ENCODE data around the gene OVCA2. TPM values are rescaled to one million over a fixed set of nuclear protein-coding genes. Genes with fewer than 3 reads are reported as not detected.

OVCA2 gene
- total and polyA plus RNA-seq, 2 experiments from 2014 or later: 66.1 to 92.0 TPM

- TF ChIP-seq EZH2 (IDR thresholded peaks at IDR 0.05; ENCODE audit: insufficient read depth, poor library complexity, severe bottlenecking) (peak; percentile 83), EZH2phosphoT487 (IDR thresholded peaks at IDR 0.05; ENCODE audit: insufficient read depth, low read depth) (0 out of 2 replicates have a peak, but pooled peaks have one; percentile 46)
- Histone ChIP-seq H3K36me3 (ENCODE audit: low read depth) (no peaks in the 10 kb centered on the region), H3K4me1 (ENCODE audit: insufficient read depth) (peaks cover under 1% of the 10 kb centered on the region; the same call in 1 of the 2 replicates), H3K9me2 (ENCODE audit: insufficient read depth) (no peaks in the 10 kb centered on the region), H3F3A (ENCODE audit: insufficient read depth) (no peaks in the 10 kb centered on the region), H3K27me3 (replicated peaks; ENCODE audit: insufficient read depth) (no peaks in the 10 kb centered on the region; the same call in 1 of the 2 replicates), H3K9ac (peak overlapping the region; percentile 2; the same call in 1 of the 2 replicates), H3K79me2 (ENCODE audit: insufficient read depth) (peaks cover 1% of the 10 kb centered on the region), H3K4me2 (ENCODE audit: unreplicated experiment) (peak overlapping the region; percentile 72), H3K27ac (no peak overlapping the region), H3K4me3 (peak overlapping the region; percentile 65), H2AFZ (peak overlapping the region; percentile 73), H3K9me3 (ENCODE audit: low read depth) (no peaks in the 10 kb centered on the region), H4K20me1 (ENCODE audit: insufficient read depth) (no peaks in the 10 kb centered on the region)
- peak; percentile 80 for DNase-seq
- 1 to 2% methylated on average over 45 to 53 of the region's 55 CpGs for whole genome bisulfite sequencing, 2 experiments (ENCODE audit: low coverage in 1 of 2, low lambda C conversion rate in 2 of 2, missing lambda C conversion rate in 2 of 2)
- in situ Hi-C loops (cut with MboI): loop anchor here (5.0 kb wide), 1 partner anchor 118 kb away; no protein-coding TSS in a partner anchor
Observed at GRCh38 chr17:2025622-2026309, 16.1 kb upstream of the OVCA2 start.

DNA sequence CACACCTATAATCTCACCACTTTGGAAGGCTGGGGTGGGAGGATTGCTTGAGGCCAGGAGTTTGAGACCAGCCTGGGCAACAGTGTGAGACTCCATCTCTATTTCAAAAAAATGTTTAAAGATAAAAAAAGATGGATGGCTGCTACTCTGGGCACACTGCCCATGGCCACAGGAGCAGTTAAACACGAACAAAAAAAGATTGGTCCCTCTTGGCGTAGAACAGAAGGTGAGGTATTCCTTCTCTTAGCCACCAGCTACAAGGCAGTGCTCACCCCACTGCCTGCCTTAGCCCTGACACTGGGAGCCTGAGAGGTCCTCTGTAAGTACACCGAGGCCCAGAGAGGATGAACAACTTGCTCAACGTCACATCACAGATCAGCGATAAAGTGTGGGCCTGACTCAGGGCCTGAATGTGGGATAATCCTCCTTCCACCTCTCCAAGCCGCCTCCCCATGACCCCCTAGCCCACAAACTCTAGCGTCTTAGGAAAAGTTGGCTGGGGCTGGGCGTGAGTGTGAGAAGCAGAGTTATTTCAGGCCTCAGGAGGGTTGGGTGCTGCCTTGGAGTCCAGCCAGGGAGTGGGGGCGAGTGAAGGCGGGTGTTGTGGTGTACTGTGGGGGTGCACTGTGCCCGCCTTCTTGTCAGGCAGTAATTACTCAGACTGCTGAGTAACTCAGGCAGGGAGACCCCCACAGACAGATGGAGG, 14.1 kb upstream of the OVCA2 start:
- TF ChIP-seq EZH2 (IDR thresholded peaks at IDR 0.05; ENCODE audit: insufficient read depth, poor library complexity, severe bottlenecking) (no peak), EZH2phosphoT487 (IDR thresholded peaks at IDR 0.05; ENCODE audit: insufficient read depth, low read depth) (no peak)
- in situ Hi-C loops (cut with MboI): loop anchor here (5.0 kb wide), 1 partner anchor 120 kb away; no protein-coding TSS in a partner anchor

DNA sequence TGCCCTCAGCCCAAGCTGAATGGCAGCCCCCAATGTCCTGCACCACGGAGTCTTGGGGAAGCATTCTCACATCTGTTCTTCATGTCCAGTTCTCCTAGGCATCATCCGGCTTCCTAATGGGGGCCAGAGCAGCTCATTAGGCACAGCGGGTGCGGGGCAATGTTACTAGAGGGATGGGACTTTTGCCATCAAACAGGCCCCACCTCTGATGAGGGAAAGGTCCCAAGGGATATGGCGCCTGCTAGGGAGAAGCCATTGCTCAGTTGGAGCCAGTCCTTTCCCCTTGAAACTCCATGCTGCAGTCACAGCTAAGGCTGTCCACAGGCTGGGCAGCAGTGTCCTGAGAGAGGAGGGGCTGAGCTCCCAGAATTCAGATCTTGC, 13.6 kb upstream of the OVCA2 start:
- peaks cover 19% of the 10 kb centered on the region for H3K79me2 ChIP-seq (ENCODE audit: insufficient read depth)
- no peaks in the 10 kb centered on the region for H3K36me3 ChIP-seq (ENCODE audit: low read depth)
- no peak overlapping the region for H3K4me2 ChIP-seq (ENCODE audit: unreplicated experiment)
- H3K4me3 ChIP-seq: no peak overlapping the region
- TF ChIP-seq EZH2 (IDR thresholded peaks at IDR 0.05; ENCODE audit: insufficient read depth, poor library complexity, severe bottlenecking): no peak
- TF ChIP-seq EZH2phosphoT487 (IDR thresholded peaks at IDR 0.05; ENCODE audit: insufficient read depth, low read depth): no peak
- WGBS, 2 experiments (ENCODE audit: low coverage in 1 of 2, low lambda C conversion rate in 2 of 2, missing lambda C conversion rate in 2 of 2): 58 to 65% methylated on average over 5 of the region's 5 CpGs
- no peaks in the 10 kb centered on the region for H4K20me1 ChIP-seq (ENCODE audit: insufficient read depth)
- no peak overlapping the region for H3K9ac ChIP-seq
- DNase-seq: no peak
- H3K27me3 ChIP-seq (replicated peaks; ENCODE audit: insufficient read depth): no peaks in the 10 kb centered on the region; the same call in 1 of the 2 replicates
- no peaks in the 10 kb centered on the region for H3K9me3 ChIP-seq (ENCODE audit: low read depth)
- H3F3A ChIP-seq (ENCODE audit: insufficient read depth): 0 out of 2 replicates have a peak, but pooled peaks cover 4% of the 10 kb centered on the region
- no peaks in the 10 kb centered on the region for H3K9me2 ChIP-seq (ENCODE audit: insufficient read depth)
- no peak overlapping the region for H2AFZ ChIP-seq
- in situ Hi-C loops (cut with MboI): loop anchor here (5.0 kb wide), 1 partner anchor 121 kb away; no protein-coding TSS in a partner anchor
- H3K4me1 ChIP-seq (ENCODE audit: insufficient read depth): peaks cover 17% of the 10 kb centered on the region
- no peak overlapping the region for H3K27ac ChIP-seq

More for the DNA sequence above, 14.1 kb upstream of the OVCA2 start:
- no peaks in the 10 kb centered on the region for H3K36me3 ChIP-seq (ENCODE audit: low read depth)
- no peaks in the 10 kb centered on the region for H4K20me1 ChIP-seq (ENCODE audit: insufficient read depth)
- H2AFZ ChIP-seq: no peak overlapping the region
- no peak for DNase-seq
- no peaks in the 10 kb centered on the region; the same call in 1 of the 2 replicates for H3K27me3 ChIP-seq (replicated peaks; ENCODE audit: insufficient read depth)
- no peak overlapping the region for H3K4me3 ChIP-seq
- no peak overlapping the region for H3K9ac ChIP-seq
- no peaks in the 10 kb centered on the region for H3F3A ChIP-seq (ENCODE audit: insufficient read depth)
- no peaks in the 10 kb centered on the region for H3K9me3 ChIP-seq (ENCODE audit: low read depth)
- peaks cover 12% of the 10 kb centered on the region for H3K4me1 ChIP-seq (ENCODE audit: insufficient read depth)
- 62 to 67% methylated on average over 11 of the region's 11 CpGs for WGBS, 2 experiments (ENCODE audit: low coverage in 1 of 2, low lambda C conversion rate in 2 of 2, missing lambda C conversion rate in 2 of 2)
- no peak overlapping the region for H3K27ac ChIP-seq
- H3K4me2 ChIP-seq (ENCODE audit: unreplicated experiment): no peak overlapping the region
- H3K9me2 ChIP-seq (ENCODE audit: insufficient read depth): no peaks in the 10 kb centered on the region
- H3K79me2 ChIP-seq (ENCODE audit: insufficient read depth): peaks cover 19% of the 10 kb centered on the region

GRCh38 chr17:2028737-2029136, 13.1 kb upstream of the OVCA2 start:
- in situ Hi-C loops (cut with MboI): loop anchor here (5.0 kb wide), 1 partner anchor 121 kb away; no protein-coding TSS in a partner anchor
- H4K20me1 ChIP-seq (ENCODE audit: insufficient read depth): no peaks in the 10 kb centered on the region
- no peak overlapping the region for H3K4me2 ChIP-seq (ENCODE audit: unreplicated experiment)
- no peaks in the 10 kb centered on the region for H3K9me3 ChIP-seq (ENCODE audit: low read depth)
- H3K79me2 ChIP-seq (ENCODE audit: insufficient read depth): peaks cover 19% of the 10 kb centered on the region
- no peak overlapping the region for H3K9ac ChIP-seq
- 49 to 51% methylated on average over 6 of the region's 6 CpGs for WGBS, 2 experiments (ENCODE audit: low coverage in 1 of 2, low lambda C conversion rate in 2 of 2, missing lambda C conversion rate in 2 of 2)
- peaks cover 9% of the 10 kb centered on the region; the same call in 1 of the 2 replicates for H3F3A ChIP-seq (ENCODE audit: insufficient read depth)
- no peaks in the 10 kb centered on the region for H3K36me3 ChIP-seq (ENCODE audit: low read depth)
- DNase-seq: no peak
- H2AFZ ChIP-seq: no peak overlapping the region
- TF ChIP-seq EZH2 (IDR thresholded peaks at IDR 0.05; ENCODE audit: insufficient read depth, poor library complexity, severe bottlenecking) (no peak), EZH2phosphoT487 (IDR thresholded peaks at IDR 0.05; ENCODE audit: insufficient read depth, low read depth) (no peak)
- H3K4me1 ChIP-seq (ENCODE audit: insufficient read depth): peaks cover 22% of the 10 kb centered on the region
- H3K27me3 ChIP-seq (replicated peaks; ENCODE audit: insufficient read depth): no peaks in the 10 kb centered on the region; the same call in 1 of the 2 replicates
- no peaks in the 10 kb centered on the region for H3K9me2 ChIP-seq (ENCODE audit: insufficient read depth)
- H3K4me3 ChIP-seq: no peak overlapping the region
- H3K27ac ChIP-seq: no peak overlapping the region

Measured in GM23248 (cell line).